ENCODE results near the gene TBPL2. TPM values are rescaled to one million over a fixed set of nuclear protein-coding genes. Genes with fewer than 3 reads are reported as not detected.
A peak's percentile ranks its signal among the peaks of the same experiment; 100 is the strongest.
"Not testable (repeated sequence)": the region's sequence is repeated elsewhere in the genome, so short reads cannot be mapped to it uniquely, and the experiment has no call there.

Gene TBPL2
- total RNA-seq, 1 donor from 2014 or later, result not detected

DNA sequence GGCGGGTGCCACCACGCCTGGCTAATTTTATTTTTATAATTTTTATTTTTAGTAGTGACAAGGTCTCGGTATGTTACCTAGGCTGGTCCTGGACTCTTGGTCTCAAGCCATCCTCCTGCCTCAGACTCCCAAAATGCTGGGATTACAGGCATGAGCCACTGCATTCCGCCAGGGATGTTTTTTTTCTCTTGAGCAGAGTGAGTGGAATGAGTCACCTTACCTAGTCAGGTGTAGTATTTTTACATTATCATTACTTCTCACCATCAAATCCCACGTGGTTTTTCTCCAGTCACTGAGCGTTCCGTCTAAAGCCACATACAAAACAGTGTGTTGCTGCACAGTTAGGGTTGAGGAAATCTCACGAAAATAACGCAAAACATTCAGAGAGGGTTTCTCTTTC lies 870 bp upstream of the TBPL2 start:
- DNase-seq (ENCODE audit: low read depth in 2 of 2), result no peak

DNA sequence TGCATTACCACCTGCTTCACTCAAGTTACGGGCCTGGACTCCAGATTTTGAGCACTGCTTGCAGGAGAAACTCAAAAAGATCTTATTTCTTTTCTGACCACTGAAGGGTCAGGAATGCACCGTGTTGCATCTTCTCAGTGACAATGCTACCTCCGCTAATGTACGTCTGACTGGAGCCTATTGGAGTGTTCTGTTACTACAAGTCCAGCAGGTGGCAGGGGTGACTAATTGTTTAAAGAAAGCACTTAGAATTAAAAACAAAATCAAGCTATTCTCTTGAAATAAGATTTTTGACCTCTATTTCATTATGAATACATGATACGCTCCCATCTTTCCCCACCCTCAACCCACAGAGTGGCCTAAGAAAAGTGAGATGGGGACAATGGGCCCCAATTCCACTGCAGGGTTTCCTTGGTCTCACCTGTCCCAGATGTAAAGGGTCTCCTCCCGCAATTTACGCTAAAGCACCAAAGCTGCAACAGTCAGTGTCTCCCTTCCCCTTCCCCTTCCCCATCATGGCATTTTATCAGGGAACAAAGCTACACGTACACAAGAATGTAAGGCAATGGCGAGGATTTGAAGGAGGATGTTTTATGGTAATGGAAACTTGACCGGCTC lies 2.2 kb downstream of the TBPL2 start:
- DNase-seq (ENCODE audit: low read depth in 2 of 2), result peak; percentile 77 to 83

DNA sequence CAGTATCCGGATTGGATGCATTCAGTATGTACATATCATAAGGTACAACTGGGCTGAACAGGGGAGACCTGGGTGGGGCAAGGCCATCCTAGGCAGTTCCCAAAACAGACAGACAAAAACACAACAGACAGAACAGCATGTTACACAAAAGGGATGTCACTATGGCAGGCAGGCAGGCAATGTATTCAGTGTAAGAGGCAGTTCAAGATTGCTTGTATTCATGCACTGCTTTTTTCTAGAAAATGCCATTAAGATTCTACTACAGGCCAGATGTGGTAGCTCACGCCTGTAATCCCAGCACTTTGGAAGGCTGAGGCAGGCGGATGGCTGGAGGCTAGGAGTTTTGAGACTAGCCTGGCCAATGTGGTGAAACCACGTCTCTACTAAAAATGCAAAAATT lies 3.5 kb downstream of the TBPL2 start:
- DNase-seq (ENCODE audit: low read depth in 2 of 2), result no peak

DNA sequence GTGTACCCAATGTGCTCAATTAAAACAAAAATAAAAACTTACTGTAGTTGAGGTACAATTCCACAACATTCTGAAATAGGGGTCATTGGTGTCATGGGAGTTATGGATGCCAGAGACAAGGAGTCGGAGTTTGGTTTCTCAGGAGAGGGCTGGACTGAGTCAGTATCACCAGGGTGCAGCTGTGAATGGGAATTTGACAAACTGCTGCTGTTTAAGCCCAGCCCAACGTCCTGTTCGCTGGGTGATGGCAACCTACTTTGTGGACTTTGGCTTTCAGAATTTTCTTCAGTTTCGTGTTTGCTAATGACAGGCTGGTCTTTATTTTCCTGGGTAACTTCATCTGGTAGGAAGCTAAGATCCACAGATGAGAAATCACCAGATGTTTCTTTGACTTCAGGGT lies 3.9 kb downstream of the TBPL2 start:
- DNase-seq (ENCODE audit: low read depth in 2 of 2), result no peak

DNA sequence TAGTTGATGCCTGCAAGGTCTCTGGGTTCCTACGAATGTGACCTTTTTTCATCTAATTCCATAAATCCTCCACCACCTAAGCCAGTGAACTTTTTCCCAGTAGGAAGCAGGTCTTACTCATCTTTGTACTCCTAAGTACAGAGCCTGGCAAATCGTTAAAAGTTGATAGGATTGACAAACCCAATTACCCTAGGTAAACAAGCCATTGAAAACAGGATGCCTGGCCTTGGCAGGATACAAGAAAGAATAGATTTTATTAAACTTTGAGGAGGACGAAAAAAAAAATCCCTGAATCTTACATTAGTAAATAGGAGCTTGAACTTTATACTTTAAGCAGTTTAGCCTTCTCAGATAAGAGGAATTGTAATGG lies 5.6 kb downstream of the TBPL2 start:
- no peak for DNase-seq (ENCODE audit: low read depth in 2 of 2)

DNA sequence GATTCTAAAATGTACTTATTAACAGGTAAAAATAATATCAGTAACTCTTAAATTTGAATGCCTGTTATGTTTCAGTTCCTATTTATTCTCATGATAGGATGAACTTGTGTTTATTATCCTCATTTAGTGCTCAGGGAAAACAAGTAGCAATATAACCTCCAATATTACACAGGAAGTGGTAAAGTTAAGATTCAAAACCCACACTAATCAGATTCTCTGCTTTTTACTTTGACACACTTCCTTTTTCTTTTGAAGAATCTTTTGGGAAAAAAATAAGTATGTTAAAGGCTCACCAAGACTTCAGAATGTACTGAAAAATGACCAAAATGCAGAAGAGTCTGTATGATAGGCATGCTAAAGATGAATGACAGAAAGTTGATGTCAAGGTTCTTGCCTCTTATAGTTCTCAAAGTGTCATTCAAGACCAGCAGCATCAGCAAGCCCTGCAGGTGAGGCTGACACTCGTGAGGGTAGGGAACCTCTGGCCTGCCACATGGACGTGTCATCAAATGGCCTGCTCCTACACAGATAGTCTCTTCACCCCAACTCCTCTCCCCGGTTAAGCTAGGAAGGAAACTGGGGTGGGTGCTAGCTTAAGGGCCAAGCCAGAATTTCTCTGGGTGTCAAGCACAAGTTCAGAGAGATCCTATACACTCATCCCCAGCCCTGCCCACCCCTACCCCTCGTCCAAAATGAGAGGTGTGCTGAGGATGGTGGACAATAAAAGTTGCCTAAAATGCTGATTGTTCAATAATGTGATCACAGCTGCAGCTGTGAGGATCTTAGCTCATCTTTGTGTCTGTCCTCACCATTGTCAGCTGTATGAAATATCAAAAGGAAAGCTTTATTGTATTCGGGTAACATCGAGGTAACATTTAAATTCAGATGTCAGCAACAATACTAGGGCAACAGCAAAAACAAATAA lies 6.3 kb downstream of the TBPL2 start:
- no peak for DNase-seq (ENCODE audit: low read depth in 2 of 2)

DNA sequence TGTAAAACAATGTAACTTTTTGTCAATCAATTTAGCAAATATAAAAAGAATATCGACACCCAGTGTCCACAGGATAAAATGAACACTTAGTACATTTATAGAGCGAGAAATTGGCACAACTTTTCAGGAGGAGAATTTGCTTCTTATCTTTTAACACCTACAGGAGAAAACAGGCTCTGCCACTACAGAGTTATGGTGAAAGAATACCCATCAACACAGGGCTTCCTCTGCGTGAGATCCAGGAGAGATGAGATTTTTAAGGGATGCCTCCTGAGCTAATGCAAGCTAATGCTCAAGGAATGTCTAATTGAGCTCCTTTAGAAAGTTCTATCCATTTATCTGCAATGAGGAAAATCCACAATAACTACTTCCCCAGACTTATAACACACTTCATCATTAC lies 7.8 kb downstream of the TBPL2 start:
- no peak for DNase-seq (ENCODE audit: low read depth in 2 of 2)

DNA sequence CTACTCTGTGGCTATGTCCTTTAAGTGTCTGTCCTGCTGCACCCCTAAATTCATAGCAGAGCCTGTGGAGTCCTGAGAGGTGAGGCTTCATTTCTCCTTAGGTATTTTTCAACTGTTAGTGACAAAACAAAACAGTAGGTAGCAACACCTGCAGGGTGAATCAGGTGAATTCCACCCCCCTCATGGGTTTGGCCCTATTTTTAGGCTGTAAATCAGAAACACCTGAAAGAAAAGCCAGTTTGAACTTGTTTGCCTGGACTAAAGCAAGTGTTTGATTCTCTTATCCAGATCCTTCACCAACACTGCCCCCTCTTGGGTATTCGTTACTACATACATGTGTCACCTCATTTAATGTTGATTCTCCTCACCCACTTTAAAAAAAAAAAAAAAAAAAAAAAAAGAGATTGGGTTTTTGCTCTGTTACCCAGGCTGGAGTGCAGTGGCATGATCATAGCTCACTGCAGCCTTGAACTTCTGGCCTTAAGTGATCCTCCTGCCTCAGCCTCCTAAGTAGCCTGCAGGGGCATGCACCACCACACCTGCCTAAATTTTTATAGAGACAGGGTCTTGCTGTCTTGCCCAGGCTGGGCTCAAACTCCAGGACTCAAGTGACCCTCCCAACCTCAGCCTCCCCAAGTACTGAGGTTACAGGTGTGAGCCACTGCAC lies 10.3 kb downstream of the TBPL2 start:
- peak; percentile 86 to 88 for DNase-seq (ENCODE audit: low read depth in 2 of 2)

DNA sequence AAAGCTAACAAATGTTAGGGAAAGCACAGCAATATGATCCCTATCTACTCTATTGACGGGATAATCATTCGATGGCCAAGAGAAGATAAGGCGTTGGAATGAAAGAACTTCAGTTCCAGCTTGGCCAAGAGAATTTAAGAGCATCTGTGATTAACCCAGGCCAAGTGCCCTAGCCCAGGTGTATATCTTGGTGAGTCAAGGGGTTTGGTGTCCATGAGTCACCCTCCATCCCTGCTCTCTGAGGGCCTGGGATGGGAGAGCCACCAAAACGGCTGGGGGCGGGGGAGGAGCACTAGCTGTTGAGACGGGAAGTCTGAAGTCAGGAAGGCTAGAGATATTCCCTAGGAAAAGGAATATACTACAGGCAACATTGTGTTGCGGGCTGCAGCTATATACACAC lies 13.0 kb downstream of the TBPL2 start:
- DNase-seq (ENCODE audit: low read depth in 2 of 2), result no peak

DNA sequence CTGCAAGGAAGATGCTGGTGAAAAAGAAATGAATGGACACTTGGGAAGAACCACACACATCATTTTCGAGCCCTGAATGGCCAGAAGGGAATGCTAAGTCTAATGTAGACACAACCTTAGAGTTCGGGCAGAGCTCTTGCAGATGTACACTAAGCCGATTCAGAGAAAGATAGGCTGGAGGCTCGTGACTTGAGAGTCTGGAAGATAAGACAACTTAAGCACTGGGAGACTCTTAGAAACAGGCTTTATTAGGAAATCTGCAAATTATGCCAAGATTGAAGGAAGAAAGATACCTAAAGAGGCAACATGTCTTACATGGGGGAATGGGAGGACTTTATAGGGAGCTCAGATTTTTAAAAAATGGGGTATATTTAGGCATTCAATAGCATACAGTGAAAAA lies 13.5 kb downstream of the TBPL2 start:
- DNase-seq (ENCODE audit: low read depth in 2 of 2), result no peak

DNA sequence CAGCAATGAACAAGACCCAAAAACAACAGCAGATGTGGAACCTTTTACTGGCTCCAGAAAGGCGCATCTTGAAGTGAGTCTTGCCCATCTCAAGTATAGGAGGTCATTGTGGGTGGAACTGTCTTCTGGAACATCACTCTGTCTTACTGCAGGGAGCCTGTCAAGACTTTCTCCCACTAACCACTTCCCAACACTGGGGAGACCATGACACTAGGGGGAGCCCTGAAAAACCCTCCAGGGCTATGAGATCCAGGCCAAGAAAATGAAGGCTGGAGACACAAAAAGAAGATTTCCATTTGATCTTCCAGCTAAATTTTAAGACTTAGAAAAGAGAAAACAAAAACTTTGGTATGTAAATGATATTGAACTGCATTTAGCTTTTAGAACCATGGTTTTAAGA lies 15.3 kb downstream of the TBPL2 start:
- no peak for DNase-seq (ENCODE audit: low read depth in 2 of 2)

DNA sequence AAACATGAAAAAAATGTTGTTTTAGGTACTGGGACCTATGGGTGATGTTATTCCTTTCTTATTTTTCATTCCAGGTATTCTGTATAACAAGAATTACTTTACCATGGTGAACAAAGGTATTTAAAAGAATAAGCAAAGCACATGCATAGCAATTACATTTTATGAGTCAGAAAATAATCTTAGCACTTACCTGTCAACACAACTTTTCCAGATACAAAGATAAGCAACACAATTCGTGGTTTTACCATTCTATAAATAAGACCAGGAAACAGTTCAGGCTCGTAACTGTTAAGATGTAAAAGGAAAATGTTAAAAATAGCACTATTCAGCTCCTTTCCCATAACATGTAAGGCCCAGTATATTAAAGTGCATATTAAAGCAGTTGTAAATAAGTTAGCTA lies 16.4 kb downstream of the TBPL2 start:
- no peak for DNase-seq (ENCODE audit: low read depth in 2 of 2)

DNA sequence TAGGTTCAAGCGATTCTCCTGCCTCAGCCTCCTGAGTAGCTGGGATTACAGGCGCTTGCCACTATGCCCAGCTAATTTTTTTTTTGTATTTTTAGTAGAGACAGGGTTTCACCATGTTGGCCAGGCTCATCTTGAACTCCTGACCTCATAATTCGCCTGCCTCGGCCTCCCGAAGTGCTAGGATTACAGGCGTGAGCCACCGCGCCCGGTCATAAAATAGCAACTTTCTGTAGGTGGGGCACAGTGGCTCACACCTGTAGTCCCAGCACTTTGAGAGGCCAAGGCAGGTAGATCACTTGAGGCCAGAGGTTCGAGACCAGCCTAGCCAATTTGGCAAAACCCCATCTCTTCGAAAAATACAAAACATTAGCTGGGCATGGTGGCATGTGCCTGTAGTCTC lies 18.1 kb downstream of the TBPL2 start:
- not testable (repeated sequence) for DNase-seq (ENCODE audit: low read depth in 2 of 2)

DNA sequence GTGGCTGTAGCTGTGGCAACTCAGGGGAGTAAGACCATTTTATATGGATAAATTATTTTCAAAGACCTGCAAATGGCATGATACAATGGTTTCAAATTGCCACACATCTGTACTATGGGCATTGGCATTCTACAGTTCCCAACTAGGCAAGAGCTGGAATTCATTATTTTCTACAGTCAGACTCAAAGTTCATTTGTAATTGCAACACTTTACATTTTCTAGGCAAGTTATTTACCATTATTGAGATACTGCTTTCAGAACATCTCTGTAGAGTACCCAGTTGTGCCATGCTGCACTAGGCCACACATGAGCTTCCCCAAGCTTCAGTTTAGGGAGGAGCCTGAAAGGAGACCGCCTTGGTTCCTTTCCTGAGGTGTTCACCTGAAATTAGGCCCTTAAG lies 20.8 kb downstream of the TBPL2 start:
- no peak for DNase-seq (ENCODE audit: low read depth in 2 of 2)

DNA sequence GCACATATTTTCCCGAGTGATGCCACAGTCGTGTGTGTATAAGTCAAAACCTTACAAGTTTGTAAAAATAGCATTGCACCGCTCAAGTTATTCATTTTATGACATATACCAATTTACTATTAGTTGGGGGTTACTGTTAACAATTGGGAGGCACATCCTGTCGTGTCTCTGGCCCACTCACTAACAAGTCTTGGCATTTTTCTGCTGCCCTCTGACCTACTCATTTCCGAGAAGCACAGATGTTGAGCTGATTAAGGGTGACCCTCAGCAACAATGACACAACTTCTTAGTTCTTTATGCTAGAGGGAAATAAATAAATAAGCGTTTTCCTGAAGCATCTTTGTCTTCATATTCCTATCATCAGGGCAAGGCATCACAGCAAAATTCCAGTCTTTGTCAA lies 22.0 kb downstream of the TBPL2 start:
- peak in 1 of 2 donors; percentile 96 for DNase-seq (ENCODE audit: low read depth in 2 of 2)

DNA sequence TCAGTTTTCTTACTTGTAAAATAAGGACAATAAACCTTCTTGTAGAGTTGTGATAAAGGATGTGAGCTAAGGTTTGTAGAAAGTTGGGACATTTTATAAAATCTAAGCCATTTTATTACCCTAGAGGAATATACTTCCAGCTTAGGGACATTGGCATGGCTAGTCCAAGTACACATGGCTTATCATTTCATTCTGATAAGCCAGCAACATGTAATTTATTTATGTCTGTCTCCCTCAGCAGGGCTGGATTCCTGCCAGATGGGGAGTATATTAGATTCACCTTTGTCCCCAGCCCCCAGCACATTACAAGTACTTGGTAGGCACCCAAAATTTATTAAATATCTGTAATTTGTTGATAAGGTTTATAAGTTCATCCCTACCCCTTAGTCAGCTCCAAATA lies 22.5 kb downstream of the TBPL2 start:
- DNase-seq (ENCODE audit: low read depth in 2 of 2), result no peak

DNA sequence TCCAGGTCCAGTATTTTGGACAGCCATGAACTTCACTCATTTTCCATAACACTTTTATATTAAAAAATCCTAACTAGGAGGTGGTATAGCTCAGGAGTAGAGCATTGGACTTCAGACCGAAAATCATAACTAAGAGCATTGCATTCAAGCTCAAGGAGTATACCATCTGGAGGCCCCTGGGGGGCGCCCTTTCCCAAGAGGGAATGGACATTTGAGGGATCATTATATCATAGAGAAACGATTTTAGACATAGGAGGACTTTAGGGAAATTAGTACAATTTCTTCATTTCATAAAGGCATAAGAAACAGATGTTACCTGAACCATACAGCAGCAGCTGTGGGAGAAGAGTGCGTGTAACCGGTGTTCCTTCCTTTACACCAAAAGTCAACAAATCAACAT lies 23.6 kb downstream of the TBPL2 start:
- no peak for DNase-seq (ENCODE audit: low read depth in 2 of 2)

DNA sequence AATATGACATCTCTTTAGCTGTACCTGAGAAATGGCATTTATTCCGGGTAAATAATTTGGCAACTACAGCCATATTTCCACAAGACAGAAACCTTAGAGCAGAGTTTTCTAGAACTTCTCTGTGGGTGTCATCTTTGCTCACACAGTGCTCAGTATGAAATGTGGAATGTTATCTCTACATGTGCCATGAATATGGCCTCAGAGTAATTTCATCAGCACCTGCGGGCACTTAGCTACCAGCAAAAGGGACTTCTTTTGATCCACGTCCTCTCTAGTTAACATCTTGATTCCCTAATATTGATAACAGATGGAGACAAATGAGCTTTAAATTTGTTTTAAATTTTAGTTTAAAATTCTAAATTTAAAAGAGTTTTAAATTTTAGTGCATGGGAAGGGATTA lies 25.9 kb downstream of the TBPL2 start:
- DNase-seq (ENCODE audit: low read depth in 2 of 2), result no peak

DNA sequence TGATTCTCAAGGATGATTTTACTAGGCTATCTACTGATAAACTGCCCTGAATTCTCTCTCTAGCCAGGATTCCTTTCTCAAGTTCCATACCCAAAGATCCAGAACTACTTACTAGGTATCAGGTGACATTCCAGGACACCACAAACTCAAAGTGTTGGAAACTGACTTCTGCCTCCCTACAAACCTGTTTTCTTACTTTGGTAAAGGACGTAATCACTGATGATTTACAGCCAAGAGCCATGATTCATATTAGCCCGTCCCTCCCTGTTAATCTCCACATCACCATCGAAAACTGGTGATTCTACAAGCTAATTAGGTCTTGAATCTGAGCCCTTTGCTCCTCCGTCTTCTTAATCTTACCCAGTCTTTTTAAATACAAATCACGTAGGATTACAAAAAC lies 27.7 kb downstream of the TBPL2 start:
- no peak for DNase-seq (ENCODE audit: low read depth in 2 of 2)

DNA sequence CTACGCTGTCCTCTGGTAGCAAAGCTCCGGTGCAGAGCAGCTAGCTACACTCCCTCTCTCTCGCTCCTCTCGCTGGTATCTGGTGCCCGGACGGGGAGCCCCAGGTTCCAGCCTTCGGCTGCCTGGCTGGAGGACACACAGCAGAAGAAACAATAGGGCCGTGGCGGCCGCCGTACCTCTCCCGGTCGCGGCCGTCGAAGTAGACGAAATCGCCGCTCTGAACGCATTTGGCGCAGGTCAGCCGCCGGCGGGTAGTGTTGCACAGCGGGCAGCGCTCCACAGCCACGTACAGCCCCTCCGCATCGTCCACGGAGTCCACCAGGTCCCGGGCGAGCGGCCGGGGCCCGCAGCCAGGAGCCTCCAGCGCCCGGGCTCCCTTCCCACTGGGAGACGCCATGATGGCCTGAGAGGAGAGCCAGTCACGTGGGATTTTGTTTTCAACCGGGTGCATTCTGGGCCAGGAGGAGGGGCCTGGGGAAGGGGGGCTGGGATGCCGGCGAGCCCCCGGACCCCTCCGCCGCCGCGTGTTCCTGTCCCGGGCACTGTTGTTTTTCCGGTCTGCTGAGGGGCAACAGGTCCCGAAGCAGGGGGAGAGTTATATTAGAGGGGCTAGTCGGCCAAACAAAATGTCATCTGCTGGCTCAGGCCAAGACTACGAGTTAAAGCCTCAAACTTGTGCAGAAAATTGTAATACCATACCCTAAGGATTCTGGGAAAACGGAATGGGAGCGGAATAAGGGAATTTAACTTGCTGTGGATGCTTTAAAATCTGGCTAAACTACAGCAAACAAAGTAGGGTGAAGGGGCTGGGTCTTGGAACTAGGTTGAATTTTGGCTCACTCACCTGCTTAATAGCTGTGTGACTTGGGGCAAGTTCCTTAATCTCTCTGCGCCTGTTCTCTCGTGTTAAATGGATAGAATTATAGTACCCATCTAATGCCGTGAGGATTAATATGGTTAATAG lies 28.7 kb downstream of the TBPL2 start, which contains the start of gene ATG14:
ATG14 (minus strand) TSS at position 405 of the 964 bp plus-strand sequence; CDS start at position 397, 8 bp downstream.
- DNase-seq (ENCODE audit: low read depth in 2 of 2), result peak; percentile 85 to 91

DNA sequence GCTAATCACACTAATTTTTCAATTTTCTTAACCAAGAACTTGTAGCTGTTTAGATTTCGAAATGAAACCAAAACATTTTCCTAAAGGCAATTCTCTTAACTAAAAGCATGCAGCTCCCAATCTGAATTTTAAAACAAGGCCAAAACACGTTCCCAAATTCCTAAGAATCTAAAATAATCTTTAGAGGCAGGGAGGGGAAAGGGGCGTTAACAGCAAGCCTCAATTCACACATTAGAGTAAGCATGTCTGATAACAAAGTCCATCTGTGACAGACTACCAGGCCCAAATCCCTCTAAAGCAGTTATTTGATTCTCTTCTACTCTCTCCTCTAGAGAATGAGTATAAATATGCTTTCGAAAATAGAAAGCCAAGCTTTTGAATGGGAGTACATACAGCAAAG lies 29.5 kb downstream of the TBPL2 start:
- DNase-seq (ENCODE audit: low read depth in 2 of 2), result no peak
